ENCODE measurements around the gene TCFL5.

The TCFL5 gene

GRCh38 chr20:62795023-62795761, 66.4 kb downstream of the TCFL5 start:
- peak; percentile 92 for DNase-seq (ENCODE audit: low spot score)

DNA sequence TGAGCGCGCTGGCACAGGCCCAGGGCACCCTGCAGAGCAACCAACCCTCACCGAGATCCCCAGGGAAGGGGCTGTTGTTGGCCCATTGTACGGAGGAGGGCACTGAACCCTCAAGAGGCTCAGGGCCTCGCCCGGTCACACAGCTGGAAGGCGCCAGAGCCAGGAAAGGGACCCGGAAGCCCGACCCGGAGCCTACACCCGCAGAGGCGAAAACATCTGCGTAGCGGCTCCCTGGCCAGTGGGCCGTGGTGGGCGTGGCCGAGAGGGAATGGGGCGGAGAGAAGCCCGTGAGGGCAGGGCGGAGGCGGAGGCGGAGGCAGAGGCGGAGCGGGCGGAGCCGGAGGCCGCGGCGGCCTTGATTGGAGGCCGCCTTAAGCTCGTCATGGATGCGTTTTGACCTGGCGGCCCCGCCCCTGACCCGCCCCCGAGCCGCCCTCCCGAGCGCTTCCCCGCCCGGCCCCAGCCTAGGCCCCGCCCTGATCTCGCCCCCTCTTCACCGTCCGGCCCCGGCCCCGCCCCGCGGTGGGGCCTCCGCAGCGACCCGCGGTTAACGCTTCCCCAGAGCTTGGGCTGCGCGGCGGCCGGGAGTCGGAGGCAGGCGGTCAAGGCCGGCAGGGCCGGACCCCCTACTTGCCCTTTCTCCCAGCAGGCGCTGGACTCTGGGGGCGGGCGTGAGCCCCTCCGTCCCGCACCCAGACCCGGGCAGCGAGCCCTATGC, 67.5 kb downstream of the TCFL5 start:
- peak; percentile 96 for DNase-seq (ENCODE audit: low spot score)

GRCh38 chr20:62793757-62794006, 67.9 kb downstream of the TCFL5 start:
- DNase-seq (ENCODE audit: low spot score) = no peak

DNA sequence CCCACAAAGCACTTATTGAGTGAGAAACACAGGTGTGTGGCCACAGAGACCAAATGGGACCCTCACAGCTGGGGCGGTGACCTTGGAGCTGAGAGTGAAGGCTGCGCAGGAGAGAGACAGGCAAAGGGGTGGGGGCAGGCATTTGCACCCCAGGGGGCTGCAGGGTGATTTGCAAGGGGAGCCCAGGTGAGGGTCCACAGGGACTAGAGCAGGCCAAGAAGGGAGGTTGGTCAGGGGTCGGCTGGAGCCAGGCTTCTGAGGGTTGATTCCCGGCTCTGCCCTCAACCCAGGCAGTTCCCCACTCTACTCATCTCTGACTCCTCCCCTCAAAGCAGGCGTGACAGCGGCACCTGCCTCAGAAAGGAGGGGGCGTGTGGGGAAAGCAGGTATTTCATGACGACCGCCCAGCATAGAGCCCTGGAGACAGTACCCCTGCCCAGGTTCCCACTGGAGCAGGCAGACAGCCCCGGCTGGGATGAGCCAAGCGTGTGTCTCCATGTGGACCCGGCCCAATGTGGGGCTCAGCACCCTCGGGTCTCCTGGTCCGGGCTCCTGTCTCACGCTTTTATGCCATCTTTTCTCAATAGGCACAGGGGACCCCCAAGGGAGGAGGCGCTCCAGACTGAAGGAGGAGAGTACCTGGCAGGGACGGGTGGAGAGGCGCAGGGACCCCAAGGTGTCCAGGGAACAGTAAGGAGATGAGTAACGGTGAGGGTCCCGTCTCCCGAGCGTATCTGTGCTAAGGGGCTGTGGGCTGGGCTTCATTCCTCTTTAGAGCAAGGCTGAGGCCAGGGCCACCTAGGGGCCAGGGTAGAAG, 68.5 kb downstream of the TCFL5 start:
- DNase-seq (ENCODE audit: low spot score) = no peak

GRCh38 chr20:62792182-62792939, 69.3 kb downstream of the TCFL5 start:
- no peak for DNase-seq (ENCODE audit: low spot score)

DNA sequence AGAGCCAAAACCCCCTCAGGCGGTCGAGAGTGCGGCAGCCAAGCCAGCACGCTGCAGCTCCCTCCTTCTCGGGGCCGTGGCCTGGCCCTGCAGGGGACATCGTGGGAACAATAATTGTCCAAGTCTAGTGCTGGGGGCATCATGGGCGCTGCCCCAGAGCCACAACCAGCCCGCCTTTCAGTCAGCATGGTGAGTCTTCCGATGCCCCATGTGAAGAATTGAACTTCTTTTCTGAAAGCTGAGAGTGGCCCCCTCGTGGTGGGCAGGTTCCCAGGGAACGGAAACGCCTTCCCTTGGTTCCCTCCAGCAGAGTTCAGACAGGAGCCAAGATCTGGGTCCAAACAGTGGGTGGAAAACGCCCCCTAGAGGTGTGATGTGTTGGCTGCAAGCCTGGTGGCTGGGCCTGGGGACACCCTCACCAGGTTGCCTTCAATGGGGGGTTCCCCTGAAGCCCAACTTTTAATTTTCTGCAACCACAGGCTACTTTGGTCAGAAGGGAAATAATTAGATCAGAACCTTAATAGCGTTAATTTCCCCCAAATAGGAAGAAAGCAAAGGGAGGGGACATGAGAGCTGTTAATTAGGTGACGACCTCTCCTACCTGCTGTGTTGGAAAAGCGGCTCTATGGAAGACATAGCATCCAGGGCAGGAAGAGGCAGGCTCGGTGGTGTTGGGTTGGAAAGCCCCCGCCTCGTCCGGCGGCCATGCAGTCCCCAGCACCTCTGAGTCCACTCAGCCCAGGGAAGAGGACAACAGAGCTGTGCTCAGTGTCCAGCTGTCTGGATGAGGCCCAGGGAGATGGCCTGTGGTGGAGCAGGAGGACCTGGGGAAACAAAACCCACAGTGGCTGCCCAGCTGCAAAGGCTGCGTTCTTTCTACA, 70.1 kb downstream of the TCFL5 start:
- DNase-seq (ENCODE audit: low spot score) = peak; percentile 96

Measured in HuH-7.5 (cell line).